ENCODE results near the gene TREX2. TPM values are rescaled to one million over a fixed set of nuclear protein-coding genes. Genes with fewer than 3 reads are reported as not detected.

Gene TREX2
- total and polyA plus RNA-seq, 2 of the 8 experiments (the other 6 are each of a cell fraction or from before 2014, with no cell fraction given), result 0.71 to 0.80 TPM

GRCh38 chrX:153443476-153444332, 2.2 kb downstream of the TREX2 start:
- no peak overlapping the region for H2BK120ac ChIP-seq (replicated peaks; ENCODE audit: low read depth, low read length)
- no peak overlapping the region for H2BK15ac ChIP-seq (ENCODE audit: low read length)
- H3K56ac ChIP-seq (replicated peaks; ENCODE audit: insufficient read length, low read depth, low read length), result no peak overlapping the region
- H3K14ac ChIP-seq (ENCODE audit: insufficient read length), result no peak overlapping the region
- H2AK5ac ChIP-seq (ENCODE audit: low read depth, low read length), result no peak overlapping the region
- ChIA-PET CTCF (ENCODE audit: partially characterized antibody) (interaction anchor here (0.9 to 1.5 kb wide), 2 partner anchors 17 to 77 kb away, joined by 3 read pairs; no protein-coding TSS in a partner anchor), POLR2A (ENCODE audit: partially characterized antibody) (interaction anchor here (1.1 to 1.4 kb wide), 2 partner anchors 9 to 26 kb away, joined by 3 to 6 read pairs; no protein-coding TSS in a partner anchor)
- 81% methylated on average over 13 of the region's 25 CpGs; no CpG with 5 or more reads in 1 of the 2 experiments for WGBS, 2 experiments (ENCODE audit: extremely low coverage in 1 of 2, insufficient coverage in 1 of 2, insufficient read length in 1 of 2, insufficient replicate concordance in 2 of 2, low coverage in 1 of 2, low lambda C conversion rate in 2 of 2, missing lambda C conversion rate in 1 of 2)
- no peak overlapping the region for H4K8ac ChIP-seq (ENCODE audit: extremely low read depth, insufficient read depth, low read length)
- no peak overlapping the region for H2BK5ac ChIP-seq (ENCODE audit: low read depth, low read length)
- H3K4ac ChIP-seq (replicated peaks; ENCODE audit: insufficient read length, low read depth, low read length), result no peak overlapping the region
- no peak overlapping the region for H3K18ac ChIP-seq (ENCODE audit: extremely low read depth, low read length)
- H4K91ac ChIP-seq (replicated peaks; ENCODE audit: insufficient read length, low read length), result no peak overlapping the region
- H3K27ac ChIP-seq (ENCODE audit: low read depth, low read length), result no peak overlapping the region
- no peak overlapping the region for H4K5ac ChIP-seq (ENCODE audit: insufficient read length, low read depth, low read length)
- H3K36me3 ChIP-seq (ENCODE audit: control insufficient read depth in 2 of 4, insufficient read depth in 4 of 4, low read length in 3 of 4), result no peaks in the 10 kb centered on the region; a peak in 1 of 8 replicates
- H3K79me2 ChIP-seq (ENCODE audit: control insufficient read depth in 1 of 2, insufficient read depth in 2 of 2, low read length in 2 of 2), result no peaks in the 10 kb centered on the region
- no peak overlapping the region for H3K23ac ChIP-seq (ENCODE audit: insufficient read length)
- FAIRE-seq, result no peak
- H3K79me1 ChIP-seq (ENCODE audit: low read depth, low read length), result no peaks in the 10 kb centered on the region
- no peak for DNase-seq (ENCODE audit: low read depth in 1 of 2, low spot score in 2 of 2)
- H2BK20ac ChIP-seq (ENCODE audit: low read length), result no peak overlapping the region
- no peak overlapping the region for H3K4me2 ChIP-seq (ENCODE audit: insufficient read depth in 1 of 2, low read depth in 2 of 2, low read length in 2 of 2)
- no peaks in the 10 kb centered on the region for H3K9me3 ChIP-seq (ENCODE audit: insufficient read depth in 2 of 2, low read depth in 1 of 2, low read length in 1 of 2)
- H3K27me3 ChIP-seq (replicated peaks in 1 of 4; ENCODE audit: control insufficient read depth in 3 of 4, extremely low read depth in 1 of 4, insufficient read depth in 3 of 4, low read length in 3 of 4), result no peaks in the 10 kb centered on the region
- H4K20me1 ChIP-seq (replicated peaks in 1 of 2; ENCODE audit: control insufficient read depth in 1 of 2, insufficient read depth in 2 of 2, low read length in 2 of 2), result no peaks in the 10 kb centered on the region
- H3K9ac ChIP-seq (replicated peaks in 1 of 4; ENCODE audit: extremely low read depth in 1 of 4, low read depth in 3 of 4, low read length in 3 of 4), result no peak overlapping the region
- no peaks in the 10 kb centered on the region for H3K23me2 ChIP-seq (ENCODE audit: low read depth, low read length)
- no peak for TF ChIP-seq RXRA (IDR thresholded peaks at IDR 0.05; ENCODE audit: insufficient read depth, low read depth, low read length)
- no peak for TF ChIP-seq CHD1 (IDR thresholded peaks at IDR 0.05; ENCODE audit: low read depth, low read length)
- no peak for TF ChIP-seq TAF7 (optimal IDR thresholded peaks at IDR 0.05; ENCODE audit: borderline replicate concordance, low read depth, low read length)
- no peak for TF ChIP-seq BCL11A (IDR thresholded peaks at IDR 0.05; ENCODE audit: low read depth in 2 of 2, low read length in 2 of 2)
- no peak for TF ChIP-seq EZH2 (IDR thresholded peaks at IDR 0.05; ENCODE audit: low read depth, low read length, severe bottlenecking)
- TF ChIP-seq EP300 (IDR thresholded peaks at IDR 0.05; ENCODE audit: borderline replicate concordance in 1 of 2, low read depth in 2 of 2, low read length in 2 of 2), result no peak
- TF ChIP-seq ASH2L (IDR thresholded peaks at IDR 0.05; ENCODE audit: low read length), result no peak
- TF ChIP-seq BACH1 (IDR thresholded peaks at IDR 0.05; ENCODE audit: low read length), result no peak
- TF ChIP-seq ATF2 (IDR thresholded peaks at IDR 0.05; ENCODE audit: low read length), result no peak
- no peak for TF ChIP-seq SAP30 (IDR thresholded peaks at IDR 0.05; ENCODE audit: insufficient read depth, insufficient replicate concordance, low read length)
- H3K4me3 ChIP-seq (ENCODE audit: extremely low read depth in 1 of 4, insufficient read depth in 2 of 4, low read depth in 3 of 4, low read length in 4 of 4), result no peak overlapping the region
- no peak overlapping the region for H2AFZ ChIP-seq (ENCODE audit: low read length)
- no peak overlapping the region for H2BK12ac ChIP-seq (ENCODE audit: low read depth, low read length)
- no peaks in the 10 kb centered on the region for H3K4me1 ChIP-seq (replicated peaks in 1 of 4; ENCODE audit: control insufficient read depth in 3 of 4, insufficient read depth in 4 of 4, low read length in 3 of 4)

Data from H1 (cell line).